Upper lobe of right lung (tissue), 1 donor: ENCODE data around the gene PCCA. TPM values are rescaled to one million over a fixed set of nuclear protein-coding genes. Genes with fewer than 3 reads are reported as not detected.
A peak's percentile ranks its signal among the peaks of the same experiment; 100 is the strongest.

Experiments
- ATAC-seq: fragments of 200-7000 bp; cut with Tn5 transposase; one replicate; pipeline ENCODE4 v1.9.1; 2020; ENCODE audit warnings: mild to moderate bottlenecking, moderate library complexity
- DNase-seq: peaks from one replicate; pipeline ENCODE4 v3.0.0-alpha.2; 2020
- H3K27ac ChIP-seq: fragments of 200-600 bp; one replicate; pipeline ENCODE4 v1.8.0; 2022
- H3K27me3 ChIP-seq: fragments of 200-600 bp; one replicate; pipeline ENCODE4 v1.8.0; 2022; ENCODE audit warnings: mild to moderate bottlenecking
- H3K36me3 ChIP-seq: fragments of 200-600 bp; one replicate; pipeline ENCODE4 v1.8.0; 2022
- H3K4me1 ChIP-seq: fragments of 200-600 bp; one replicate; pipeline ENCODE4 v1.8.0; 2022
- H3K4me3 ChIP-seq: fragments of 200-600 bp; one replicate; pipeline ENCODE4 v1.8.0; 2022; ENCODE audit warnings: mild to moderate bottlenecking
- H3K9me3 ChIP-seq: fragments of 200-600 bp; one replicate; pipeline ENCODE4 v1.8.0; 2022
- intact Hi-C: fragments of 100-400 bp; cut with DNase I; formaldehyde crosslinking; loops from one replicate; pipeline ENCODE4 v1.11.0; 2022
- total RNA-seq: library from RNA; stranded (reverse); fragmentation: NEBNext Ultra II Directional; extraction: Animal tissue kit (Norgen Biotek cat#: 25700); gene quantifications from one replicate; pipeline ENCODE4 v1.2.1, GENCODE V29; 2021
- TF ChIP-seq, protein P1 (sequence below): fragments of 200-600 bp; IDR thresholded peaks from one replicate; pipeline ENCODE4 v1.8.0; 2022; ENCODE audit warnings: antibody characterized with exemption
- donor health status: DM: no; HTN: yes; CAD: no; lungs with severe emphysema.

Gene PCCA
- total RNA-seq, 1 donor from 2014 or later = 34.7 TPM

DNA sequence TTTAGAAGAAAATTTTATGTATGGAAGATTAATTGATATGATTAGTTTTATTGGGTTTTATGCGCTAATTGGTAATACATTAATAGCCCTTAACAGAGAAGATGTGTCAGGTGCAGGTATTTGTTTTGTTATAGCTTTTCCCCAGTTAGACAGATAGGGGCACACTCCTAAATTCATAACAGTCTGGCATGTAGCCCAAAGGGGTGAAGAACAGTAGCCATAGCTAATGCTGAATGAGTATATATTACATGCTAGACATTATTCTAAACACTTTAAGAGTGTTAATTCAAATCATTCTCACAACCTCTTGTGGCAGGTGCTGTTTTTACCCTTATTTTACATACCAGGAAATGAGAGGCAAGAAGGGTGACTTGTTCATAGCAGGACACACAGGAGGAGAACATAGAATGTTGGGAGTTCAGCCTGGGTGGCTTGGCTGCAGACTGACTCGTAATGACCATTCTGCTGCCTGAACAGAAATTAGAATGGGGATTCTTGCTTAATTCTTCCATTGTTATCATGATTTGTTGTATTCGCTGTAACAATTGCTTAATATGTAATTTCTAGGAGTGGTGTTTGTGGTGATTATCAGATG lies 20.1 kb downstream of the PCCA start:
- Histone ChIP-seq H3K9me3 (no peaks in the 10 kb centered on the region), H3K36me3 (peaks cover 13% of the 10 kb centered on the region), H3K27ac (no peak overlapping the region), H3K27me3 (no peaks in the 10 kb centered on the region), H3K4me1 (peaks cover 5% of the 10 kb centered on the region), H3K4me3 (no peak overlapping the region)
- ATAC-seq (no peak), DNase-seq (no peak)
- TF ChIP-seq, protein P1, sequence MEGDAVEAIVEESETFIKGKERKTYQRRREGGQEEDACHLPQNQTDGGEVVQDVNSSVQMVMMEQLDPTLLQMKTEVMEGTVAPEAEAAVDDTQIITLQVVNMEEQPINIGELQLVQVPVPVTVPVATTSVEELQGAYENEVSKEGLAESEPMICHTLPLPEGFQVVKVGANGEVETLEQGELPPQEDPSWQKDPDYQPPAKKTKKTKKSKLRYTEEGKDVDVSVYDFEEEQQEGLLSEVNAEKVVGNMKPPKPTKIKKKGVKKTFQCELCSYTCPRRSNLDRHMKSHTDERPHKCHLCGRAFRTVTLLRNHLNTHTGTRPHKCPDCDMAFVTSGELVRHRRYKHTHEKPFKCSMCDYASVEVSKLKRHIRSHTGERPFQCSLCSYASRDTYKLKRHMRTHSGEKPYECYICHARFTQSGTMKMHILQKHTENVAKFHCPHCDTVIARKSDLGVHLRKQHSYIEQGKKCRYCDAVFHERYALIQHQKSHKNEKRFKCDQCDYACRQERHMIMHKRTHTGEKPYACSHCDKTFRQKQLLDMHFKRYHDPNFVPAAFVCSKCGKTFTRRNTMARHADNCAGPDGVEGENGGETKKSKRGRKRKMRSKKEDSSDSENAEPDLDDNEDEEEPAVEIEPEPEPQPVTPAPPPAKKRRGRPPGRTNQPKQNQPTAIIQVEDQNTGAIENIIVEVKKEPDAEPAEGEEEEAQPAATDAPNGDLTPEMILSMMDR = no peak
- intact Hi-C loops = no loop called here

DNA sequence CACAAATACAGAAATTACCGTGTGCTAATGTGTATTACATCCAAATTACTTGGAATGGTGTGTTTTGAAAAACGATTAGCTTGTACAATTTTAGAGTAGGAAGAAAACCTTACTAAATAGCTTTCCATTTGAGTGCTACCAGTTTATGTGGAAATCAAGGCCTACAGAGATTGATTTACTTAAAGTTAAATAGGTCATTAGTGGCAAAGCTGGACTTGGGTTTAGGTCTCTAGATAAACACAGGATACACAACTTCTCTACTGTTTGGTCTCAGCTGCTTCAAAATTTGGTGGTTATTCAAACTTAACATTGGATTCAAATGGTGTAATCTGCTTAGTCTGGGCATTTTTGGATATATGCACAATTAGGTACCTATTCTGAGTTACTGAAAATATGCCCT lies 21.4 kb downstream of the PCCA start:
- TF ChIP-seq, protein P1 = no peak
- peaks cover 10% of the 10 kb centered on the region for H3K36me3 ChIP-seq

DNA sequence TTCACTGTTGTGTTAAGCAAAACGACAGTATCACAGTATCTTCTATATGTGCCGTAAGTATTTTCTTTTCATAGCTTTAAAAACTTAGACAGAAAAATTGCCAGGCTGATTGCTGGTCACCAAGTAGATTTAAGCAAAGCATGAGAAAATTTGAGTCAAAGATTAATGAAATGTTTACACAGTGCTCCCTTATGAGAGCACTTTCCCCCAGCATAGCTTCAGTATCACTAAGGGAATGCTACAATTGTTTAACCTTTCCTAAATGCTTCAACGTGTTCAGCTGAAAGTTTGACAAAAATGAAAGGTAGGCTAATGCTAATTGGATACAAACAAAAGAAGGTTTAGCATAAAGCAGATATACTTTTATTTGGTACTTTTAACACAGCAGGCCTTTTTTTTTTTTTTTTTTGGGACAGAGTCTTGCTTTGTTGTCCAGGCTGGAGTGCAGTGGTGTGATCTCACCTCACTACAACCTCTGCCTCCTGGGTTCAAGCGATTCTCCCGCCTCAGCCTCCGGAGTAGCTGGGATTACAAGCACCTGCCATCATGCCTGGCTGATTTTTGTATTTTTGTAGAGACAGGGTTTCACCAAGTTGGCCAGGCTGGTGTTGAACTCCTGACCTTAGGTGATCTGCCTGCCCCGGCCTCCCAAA lies 23.4 kb downstream of the PCCA start:
- DNase-seq (no peak), ATAC-seq (peak; percentile 67)
- H3K36me3 ChIP-seq = peaks cover 10% of the 10 kb centered on the region
- TF ChIP-seq, protein P1 = no peak
- H3K4me1 ChIP-seq = peaks cover 5% of the 10 kb centered on the region
- no peaks in the 10 kb centered on the region for H3K27me3 ChIP-seq
- H3K27ac ChIP-seq = no peak overlapping the region
- intact Hi-C loops = no loop called here
- H3K4me3 ChIP-seq = no peak overlapping the region
- H3K9me3 ChIP-seq = no peaks in the 10 kb centered on the region

More for the DNA sequence above, 21.4 kb downstream of the PCCA start:
- DNase-seq = no peak
- H3K27ac ChIP-seq = no peak overlapping the region
- H3K9me3 ChIP-seq = no peaks in the 10 kb centered on the region
- no peak for ATAC-seq
- H3K4me3 ChIP-seq = no peak overlapping the region
- intact Hi-C loops = no loop called here
- no peaks in the 10 kb centered on the region for H3K27me3 ChIP-seq
- peaks cover 5% of the 10 kb centered on the region for H3K4me1 ChIP-seq

DNA sequence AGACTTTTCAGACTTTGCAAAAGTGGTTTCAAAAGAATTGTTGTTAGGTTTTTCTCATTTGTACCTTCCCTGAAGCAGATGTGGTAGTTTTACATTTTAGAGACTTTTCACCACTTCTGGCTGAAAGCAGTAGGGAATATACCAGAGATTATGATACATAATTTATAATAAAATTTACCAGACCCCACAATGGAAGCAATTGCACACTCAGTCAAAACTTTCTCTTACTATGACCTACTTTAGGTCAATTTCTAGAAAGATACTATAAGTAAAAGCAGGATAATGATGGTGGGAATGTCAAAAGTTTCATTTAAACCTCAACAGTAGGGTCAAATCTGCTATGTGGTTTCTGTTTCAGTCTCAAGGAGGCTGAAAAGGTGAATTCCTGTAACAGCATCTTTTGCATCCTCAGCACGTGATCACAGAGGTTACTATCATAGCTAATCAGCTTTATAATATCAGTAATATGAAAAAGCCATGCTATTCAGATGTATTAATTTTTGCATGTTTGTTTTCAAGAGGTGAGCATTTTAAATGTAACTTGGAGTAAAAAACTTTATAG lies 26.9 kb downstream of the PCCA start:
- no peaks in the 10 kb centered on the region for H3K27me3 ChIP-seq
- DNase-seq = no peak
- intact Hi-C loops = no loop called here

DNA sequence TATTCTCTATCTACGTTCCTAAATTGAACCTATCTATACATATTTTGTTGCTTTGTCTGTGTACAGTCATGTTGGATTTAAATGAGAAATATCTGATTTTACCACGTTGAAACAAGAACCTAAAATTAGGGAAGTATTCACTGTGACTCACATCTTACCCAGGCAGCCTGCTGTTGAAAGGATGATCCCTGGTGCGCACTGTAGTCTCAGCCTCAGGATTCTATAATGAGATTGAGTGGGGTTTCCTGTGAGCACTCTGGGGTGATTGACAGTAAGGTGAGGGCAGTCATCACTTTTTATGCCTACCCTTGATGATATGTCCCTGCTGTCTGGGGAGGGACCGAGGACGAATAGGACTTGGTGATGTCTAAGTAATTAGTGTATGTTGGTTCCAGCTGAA lies 35.4 kb downstream of the PCCA start:
- intact Hi-C loops = no loop called here
- no peak for DNase-seq
- H3K27ac ChIP-seq = no peak overlapping the region
- H3K4me1 ChIP-seq = no peaks in the 10 kb centered on the region
- H3K36me3 ChIP-seq = no peaks in the 10 kb centered on the region
- H3K9me3 ChIP-seq = no peaks in the 10 kb centered on the region
- H3K27me3 ChIP-seq = no peaks in the 10 kb centered on the region
- TF ChIP-seq, protein P1 = no peak
- H3K4me3 ChIP-seq = no peak overlapping the region
- ATAC-seq = peak; percentile 79

More for the DNA sequence above, 26.9 kb downstream of the PCCA start:
- no peak overlapping the region for H3K4me3 ChIP-seq
- peaks cover 10% of the 10 kb centered on the region for H3K36me3 ChIP-seq
- TF ChIP-seq, protein P1 = no peak
- no peak overlapping the region for H3K27ac ChIP-seq
- H3K4me1 ChIP-seq = no peaks in the 10 kb centered on the region
- no peak for ATAC-seq
- no peaks in the 10 kb centered on the region for H3K9me3 ChIP-seq
